Caco-2 (cell line): Measurements from ENCODE around the gene STX1A. TPM values are rescaled to one million over a fixed set of nuclear protein-coding genes. Genes with fewer than 3 reads are reported as not detected.
A peak's percentile ranks its signal among the peaks of the same experiment; 100 is the strongest.

ENCODE experiments used
- BruUV-seq: library from RNA; stranded (reverse); fragments of 400-500 nt; replicated peaks from 2 replicates; lab custom pipeline; 2021; lab: Mats Ljungman, UMichigan
- CTCF ChIA-PET: fragments of 300-600 bp; sonication (Branson Sonifier 250); formaldehyde crosslinking; loops from one replicate; lab custom pipeline; 2022; ENCODE audit warnings: antibody characterized with exemption; lab: Charles Lee
- POLR2A ChIA-PET: fragments of 300-600 bp; sonication (Branson Sonifier 250); formaldehyde crosslinking; loops from one replicate; lab custom pipeline; 2022; ENCODE audit warnings: antibody characterized with exemption; lab: Charles Lee
- DNase-seq, 2 experiments: peaks; one replicate each; pipeline versions ENCODE4 v3.0.0 to v3.0.0-alpha.2; 2020 to 2022
- H3K27me3 ChIP-seq: replicated peaks from 2 replicates; pipeline ENCODE4 v1.6.0; 2011; ENCODE audit warnings: low read length; ENCODE audit not compliant: control insufficient read depth, insufficient read depth
- H3K36me3 ChIP-seq: 2 replicates; pipeline ENCODE4 v1.5.1; 2011; ENCODE audit warnings: low read length; ENCODE audit not compliant: control insufficient read depth, insufficient read depth
- H3K4me1 ChIP-seq: fragments of 250-450 bp; sonication (Bioruptor Pico); 2 replicates; pipeline ENCODE4 v1.5.1; 2020; ENCODE audit warnings: mild to moderate bottlenecking
- H3K4me3 ChIP-seq: 2 replicates; pipeline ENCODE4 v1.5.1; 2011; ENCODE audit warnings: low read depth, mild to moderate bottlenecking, control low read depth, low read length
- H3K9me3 ChIP-seq: fragments of 250-450 bp; sonication (Bioruptor Pico); 2 replicates; pipeline ENCODE4 v1.5.1; 2020; ENCODE audit warnings: mild to moderate bottlenecking, moderate library complexity
- H3K27ac Mint-ChIP-seq: one replicate; pipeline ENCODE4 v1.8.0; 2022; ENCODE audit warnings: mixed read lengths; ENCODE audit not compliant: unreplicated experiment
- H3K27me3 Mint-ChIP-seq: one replicate; pipeline ENCODE4 v1.8.0; 2022; ENCODE audit warnings: mixed read lengths; ENCODE audit not compliant: insufficient read depth, unreplicated experiment
- H3K36me3 Mint-ChIP-seq: one replicate; pipeline ENCODE4 v1.8.0; 2022; ENCODE audit warnings: mild to moderate bottlenecking, mixed read lengths; ENCODE audit not compliant: insufficient read depth, unreplicated experiment
- H3K4me1 Mint-ChIP-seq: one replicate; pipeline ENCODE4 v1.8.0; 2022; ENCODE audit warnings: low read depth, mixed read lengths; ENCODE audit not compliant: unreplicated experiment
- H3K4me3 Mint-ChIP-seq: one replicate; pipeline ENCODE4 v1.8.0; 2022; ENCODE audit warnings: mild to moderate bottlenecking, moderate library complexity, mixed read lengths; ENCODE audit not compliant: unreplicated experiment
- H3K9me3 Mint-ChIP-seq: one replicate; pipeline ENCODE4 v1.8.0; 2022; ENCODE audit warnings: mixed read lengths; ENCODE audit not compliant: unreplicated experiment
- intact Hi-C: fragments of 100-400 bp; cut with micrococcal nuclease; formaldehyde crosslinking; loops from one replicate; pipeline ENCODE4 v1.10.0; 2022; ENCODE audit not compliant: unreplicated experiment
- total RNA-seq: library from RNA; stranded (reverse); gene quantifications from 2 replicates; pipeline ENCODE4 v1.2.3, GENCODE V29; 2022
- TF ChIP-seq, protein P1 (sequence below), 2 experiments: fragments of 200-600 bp in 1 of 2; IDR thresholded peaks; 1 replicate in 1 of 2; 2 replicates in 1 of 2; pipeline versions ENCODE4 v1.5.1 to v1.8.0; 2011 to 2022; ENCODE audit warnings: antibody characterized with exemption in 1 of 2, control low read depth in 1 of 2, inconsistent platforms in 1 of 2, low read depth in 1 of 2, low read length in 1 of 2, mild to moderate bottlenecking in 1 of 2, moderate library complexity in 1 of 2; ENCODE audit not compliant: insufficient read depth in 1 of 2, severe bottlenecking in 1 of 2, unreplicated experiment in 1 of 2

STX1A gene
- total RNA-seq, 1 experiment from 2014 or later = 28.6 TPM

DNA sequence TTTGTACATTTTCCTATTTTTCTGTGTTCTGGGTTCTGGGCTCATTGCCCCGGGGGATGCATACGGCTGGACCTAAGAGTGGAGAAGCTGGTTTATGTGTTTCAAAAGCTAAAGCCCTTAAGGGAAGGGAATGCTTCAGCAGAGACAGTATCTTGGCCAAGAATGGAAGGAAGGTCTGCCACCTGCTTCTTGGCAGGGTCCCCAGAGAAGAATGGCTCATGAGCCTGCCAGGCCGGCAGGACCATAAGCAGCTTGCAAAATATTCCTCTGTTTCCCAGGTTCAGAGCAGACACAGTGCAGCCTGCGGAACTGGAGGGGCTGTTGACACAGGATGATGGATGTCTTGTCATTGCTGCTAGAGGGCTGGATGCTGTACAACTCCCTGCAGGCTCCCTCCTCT is 26.9 kb upstream of the STX1A start:
- no peaks in the 10 kb centered on the region for H3K27me3 ChIP-seq
- TF ChIP-seq, protein P1, sequence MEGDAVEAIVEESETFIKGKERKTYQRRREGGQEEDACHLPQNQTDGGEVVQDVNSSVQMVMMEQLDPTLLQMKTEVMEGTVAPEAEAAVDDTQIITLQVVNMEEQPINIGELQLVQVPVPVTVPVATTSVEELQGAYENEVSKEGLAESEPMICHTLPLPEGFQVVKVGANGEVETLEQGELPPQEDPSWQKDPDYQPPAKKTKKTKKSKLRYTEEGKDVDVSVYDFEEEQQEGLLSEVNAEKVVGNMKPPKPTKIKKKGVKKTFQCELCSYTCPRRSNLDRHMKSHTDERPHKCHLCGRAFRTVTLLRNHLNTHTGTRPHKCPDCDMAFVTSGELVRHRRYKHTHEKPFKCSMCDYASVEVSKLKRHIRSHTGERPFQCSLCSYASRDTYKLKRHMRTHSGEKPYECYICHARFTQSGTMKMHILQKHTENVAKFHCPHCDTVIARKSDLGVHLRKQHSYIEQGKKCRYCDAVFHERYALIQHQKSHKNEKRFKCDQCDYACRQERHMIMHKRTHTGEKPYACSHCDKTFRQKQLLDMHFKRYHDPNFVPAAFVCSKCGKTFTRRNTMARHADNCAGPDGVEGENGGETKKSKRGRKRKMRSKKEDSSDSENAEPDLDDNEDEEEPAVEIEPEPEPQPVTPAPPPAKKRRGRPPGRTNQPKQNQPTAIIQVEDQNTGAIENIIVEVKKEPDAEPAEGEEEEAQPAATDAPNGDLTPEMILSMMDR (IDR thresholded peaks at IDR 0.05; ENCODE audit: insufficient read depth in 1 of 2, low read depth in 1 of 2, low read length in 1 of 2, severe bottlenecking in 1 of 2, unreplicated experiment in 1 of 2) = no peak
- no peak overlapping the region for H3K4me3 ChIP-seq
- CTCF ChIA-PET = no interaction called here
- Mint-ChIP-seq H3K4me3 (no peak overlapping the region), H3K36me3 (peaks cover 31% of the 10 kb centered on the region), H3K27me3 (no peaks in the 10 kb centered on the region), H3K27ac (peak overlapping the region; percentile 49), H3K4me1 (peaks cover 40% of the 10 kb centered on the region), H3K9me3 (no peaks in the 10 kb centered on the region)
- no peaks in the 10 kb centered on the region for H3K36me3 ChIP-seq
- POLR2A ChIA-PET = interaction anchor here (1.2 kb wide), 1 partner anchor 87 kb away, joined by 3 read pairs; no protein-coding TSS in a partner anchor
- no peak for DNase-seq
- BruUV-seq = no TSS peak
- H3K4me1 ChIP-seq = peaks cover 21% of the 10 kb centered on the region
- intact Hi-C loops = no loop called here
- no peaks in the 10 kb centered on the region for H3K9me3 ChIP-seq

DNA sequence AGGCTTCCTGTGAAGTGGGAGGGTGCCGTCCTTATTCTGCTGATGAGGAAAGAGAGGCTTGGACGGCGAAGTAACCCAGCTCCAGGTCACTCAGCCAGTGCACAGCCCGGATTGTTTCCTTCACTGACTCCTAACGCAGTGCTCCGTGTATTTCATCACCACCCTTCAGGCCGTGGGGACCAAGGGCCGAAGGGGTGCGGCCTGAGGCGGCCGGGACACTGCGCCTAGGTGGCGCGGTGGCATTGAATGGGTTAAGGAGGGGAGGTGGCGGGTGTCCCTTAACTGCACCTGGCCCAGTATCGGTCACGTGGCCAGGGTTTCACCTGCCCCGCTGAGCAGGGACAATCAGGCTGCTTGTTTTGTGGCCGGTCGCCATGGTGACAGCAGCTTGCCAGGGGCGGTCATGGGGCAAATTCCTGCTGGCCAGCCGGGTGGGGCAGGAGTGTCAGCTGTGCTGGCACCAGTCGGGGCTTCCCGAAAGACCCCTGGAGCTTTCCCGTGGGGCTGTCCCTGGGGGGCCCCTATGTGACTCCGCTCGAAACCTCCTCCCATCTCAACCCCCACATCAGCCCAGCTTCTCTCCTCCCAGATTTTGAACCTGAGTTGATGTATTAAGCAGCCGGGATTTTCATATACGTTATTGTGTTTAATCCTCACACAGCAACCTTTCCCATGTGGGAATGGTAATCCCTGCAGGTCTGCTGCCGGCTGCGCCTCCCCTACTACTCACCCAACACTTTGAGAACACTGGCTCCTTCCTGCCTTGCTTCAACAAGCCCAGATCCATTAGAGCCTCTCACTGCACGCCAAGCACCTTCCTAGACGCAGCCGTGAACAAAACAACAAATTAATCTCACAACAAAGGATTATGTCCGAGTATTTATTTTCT is 23.5 kb upstream of the STX1A start:
- no peaks in the 10 kb centered on the region for H3K27me3 Mint-ChIP-seq
- TF ChIP-seq, protein P1 (IDR thresholded peaks at IDR 0.05; ENCODE audit: insufficient read depth in 1 of 2, low read depth in 1 of 2, low read length in 1 of 2, severe bottlenecking in 1 of 2, unreplicated experiment in 1 of 2) = peak in 1 of 2 experiments; percentile 5
- peaks cover 38% of the 10 kb centered on the region for H3K4me1 ChIP-seq
- peaks cover 31% of the 10 kb centered on the region for H3K4me1 Mint-ChIP-seq
- H3K4me3 ChIP-seq = peak overlapping the region; percentile 34
- H3K4me3 Mint-ChIP-seq = peak overlapping the region; percentile 70
- peaks cover 54% of the 10 kb centered on the region for H3K36me3 Mint-ChIP-seq
- no peaks in the 10 kb centered on the region for H3K36me3 ChIP-seq
- peak; percentile 100 for DNase-seq
- no peaks in the 10 kb centered on the region for H3K9me3 ChIP-seq
- POLR2A ChIA-PET = interaction anchor here (0.5 to 6.5 kb wide), 13 partner anchors 9 to 517 kb away, joined by 3 to 127 read pairs (median 4); partner anchors contain the start of genes CLDN3, CLDN4 and METTL27
- intact Hi-C loops = loop anchor here (1.0 kb wide), 4 partner anchors 27 to 89 kb away; partner anchors contain the start of gene CLDN3
- CTCF ChIA-PET = interaction anchor here (1.1 to 1.2 kb wide), 3 partner anchors 8 to 86 kb away, joined by 3 to 5 read pairs (median 3); partner anchors contain the start of gene CLDN3
- peak overlapping the region; percentile 100 for H3K27ac Mint-ChIP-seq
- no peaks in the 10 kb centered on the region for H3K9me3 Mint-ChIP-seq
- no peaks in the 10 kb centered on the region for H3K27me3 ChIP-seq
- TSS peak; percentile 20 for BruUV-seq

DNA sequence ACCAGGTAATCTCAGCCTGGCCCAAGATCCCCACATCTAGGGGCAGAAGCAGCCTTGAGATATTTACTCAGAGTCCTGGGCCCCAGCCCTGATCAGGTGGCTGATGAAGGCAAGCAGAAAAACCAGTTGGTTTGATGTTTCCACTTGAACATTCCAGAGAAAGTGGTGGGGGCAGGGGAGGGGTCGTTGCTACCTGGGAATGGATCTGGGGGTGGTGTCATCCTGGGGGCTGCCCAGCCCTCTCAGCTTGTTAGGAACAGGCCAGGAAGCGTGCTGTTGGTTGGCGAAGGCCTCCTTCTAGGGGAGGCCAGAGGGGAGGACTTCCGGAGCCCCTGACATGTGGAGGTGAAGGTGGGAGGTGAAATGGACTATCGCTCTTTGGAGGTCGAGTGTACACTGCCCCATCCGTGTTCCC is 22.9 kb upstream of the STX1A start:
- peak overlapping the region; percentile 70 for H3K4me3 Mint-ChIP-seq

More for the DNA sequence above, 22.9 kb upstream of the STX1A start:
- H3K4me3 ChIP-seq = peak overlapping the region; percentile 34
- TF ChIP-seq, protein P1 (IDR thresholded peaks at IDR 0.05; ENCODE audit: insufficient read depth in 1 of 2, low read depth in 1 of 2, low read length in 1 of 2, severe bottlenecking in 1 of 2, unreplicated experiment in 1 of 2) = peak in 1 of 2 experiments; percentile 18
- DNase-seq = peak; percentile 95 to 98
- CTCF ChIA-PET = interaction anchor here (1.1 kb wide), 2 partner anchors 28 to 87 kb away, joined by 3 to 5 read pairs; partner anchors contain the start of gene CLDN3
- intact Hi-C loops = no loop called here
- peaks cover 44% of the 10 kb centered on the region for H3K4me1 ChIP-seq
- Mint-ChIP-seq H3K27ac (peak overlapping the region; percentile 100), H3K27me3 (no peaks in the 10 kb centered on the region), H3K4me1 (peaks cover 31% of the 10 kb centered on the region), H3K9me3 (no peaks in the 10 kb centered on the region), H3K36me3 (peaks cover 54% of the 10 kb centered on the region)
- no TSS peak for BruUV-seq
- no peaks in the 10 kb centered on the region for H3K9me3 ChIP-seq
- POLR2A ChIA-PET = interaction anchor here (0.5 to 6.5 kb wide), 13 partner anchors 8 to 186 kb away, joined by 3 to 127 read pairs (median 4); partner anchors contain the start of genes CLDN3, CLDN4 and METTL27
- H3K36me3 ChIP-seq = peaks cover 1% of the 10 kb centered on the region
- H3K27me3 ChIP-seq = no peaks in the 10 kb centered on the region
